Osteoblast (primary cell): ENCODE measurements around the gene EXOG. TPM values are rescaled to one million over a fixed set of nuclear protein-coding genes. Genes with fewer than 3 reads are reported as not detected.

Experiments used
- DNase-seq: peaks from one replicate; pipeline ENCODE4 v3.0.0; 2011; ENCODE audit warnings: low spot score, mixed read lengths; ENCODE audit not compliant: insufficient read length; ENCODE audit errors: missing footprints
- H2AFZ ChIP-seq: 2 replicates; pipeline ENCODE4 v1.6.0; 2011; ENCODE audit warnings: mild to moderate bottlenecking, low read length
- H3K27ac ChIP-seq: 2 replicates; pipeline ENCODE4 v1.5.1; 2011; ENCODE audit warnings: mild to moderate bottlenecking, low read depth, low read length, moderate library complexity
- H3K27me3 ChIP-seq: 2 replicates; pipeline ENCODE4 v1.6.0; 2012; ENCODE audit warnings: mild to moderate bottlenecking, control low read depth, inconsistent platforms, low read length, moderate library complexity; ENCODE audit not compliant: insufficient read depth
- H3K36me3 ChIP-seq: 2 replicates; pipeline ENCODE4 v1.5.1; 2011; ENCODE audit warnings: mild to moderate bottlenecking, low read length, control low read depth, moderate library complexity; ENCODE audit not compliant: insufficient read depth
- H3K4me1 ChIP-seq: 2 replicates; pipeline ENCODE4 v1.5.1; 2011; ENCODE audit warnings: mild to moderate bottlenecking, low read length, control low read depth, moderate library complexity; ENCODE audit not compliant: insufficient read depth
- H3K4me2 ChIP-seq: 2 replicates; pipeline ENCODE4 v1.6.0; 2011; ENCODE audit warnings: mild to moderate bottlenecking, low read length; ENCODE audit not compliant: insufficient read depth
- H3K4me3 ChIP-seq: fragments of 200-600 bp; sonication (generic); 3 replicates; pipeline ENCODE4 v1.5.1; 2012; ENCODE audit warnings: mild to moderate bottlenecking, low read length, inconsistent platforms; ENCODE audit not compliant: insufficient read depth
- H3K79me2 ChIP-seq: 2 replicates; pipeline ENCODE4 v1.6.0; 2012; ENCODE audit warnings: mild to moderate bottlenecking, low read length, control low read depth, inconsistent platforms; ENCODE audit not compliant: insufficient read depth
- H3K9me3 ChIP-seq: 2 replicates; pipeline ENCODE4 v1.5.1; 2011; ENCODE audit warnings: low read depth, low read length, control low read depth
- H4K20me1 ChIP-seq: 2 replicates; pipeline ENCODE4 v1.6.0; 2012; ENCODE audit warnings: mild to moderate bottlenecking, low read length, control low read depth; ENCODE audit not compliant: insufficient read depth
- total RNA-seq: library from RNA; depleted of rRNA; stranded (reverse); fragments of >200 nt; gene quantifications from 2 replicates; pipeline ENCODE4 v1.2.3, GENCODE V29; 2012
- TF ChIP-seq, protein P1 (sequence below): IDR thresholded peaks from 2 replicates; pipeline ENCODE4 v1.5.1; 2011; ENCODE audit warnings: mild to moderate bottlenecking, low read depth, low read length, moderate library complexity; ENCODE audit errors: extremely low read depth

The EXOG gene
- total RNA-seq, 1 donor = 14.5 TPM

GRCh38 chr3:38453075-38453912, 42.8 kb upstream of the EXOG start, which contains the start of gene ACVR2B:
Gene ACVR2B (plus strand): TSS chr3:38453890. CDS start chr3:38454323, 433 bp downstream.
- Histone ChIP-seq H2AFZ (peak within 1 kb of the TSS; percentile 32), H3K36me3 (no peaks in the 10 kb centered on the region), H3K4me1 (peaks cover 11% of the 10 kb centered on the region), H3K79me2 (peaks cover 4% of the 10 kb centered on the region), H3K4me3 (peak within 1 kb of the TSS; percentile 75), H4K20me1 (peaks cover 8% of the 10 kb centered on the region), H3K27me3 (no peaks in the 10 kb centered on the region), H3K9me3 (no peaks in the 10 kb centered on the region), H3K27ac (no peak within 1 kb of the TSS), H3K4me2 (peak within 1 kb of the TSS; percentile 90)
- TF ChIP-seq, protein P1, sequence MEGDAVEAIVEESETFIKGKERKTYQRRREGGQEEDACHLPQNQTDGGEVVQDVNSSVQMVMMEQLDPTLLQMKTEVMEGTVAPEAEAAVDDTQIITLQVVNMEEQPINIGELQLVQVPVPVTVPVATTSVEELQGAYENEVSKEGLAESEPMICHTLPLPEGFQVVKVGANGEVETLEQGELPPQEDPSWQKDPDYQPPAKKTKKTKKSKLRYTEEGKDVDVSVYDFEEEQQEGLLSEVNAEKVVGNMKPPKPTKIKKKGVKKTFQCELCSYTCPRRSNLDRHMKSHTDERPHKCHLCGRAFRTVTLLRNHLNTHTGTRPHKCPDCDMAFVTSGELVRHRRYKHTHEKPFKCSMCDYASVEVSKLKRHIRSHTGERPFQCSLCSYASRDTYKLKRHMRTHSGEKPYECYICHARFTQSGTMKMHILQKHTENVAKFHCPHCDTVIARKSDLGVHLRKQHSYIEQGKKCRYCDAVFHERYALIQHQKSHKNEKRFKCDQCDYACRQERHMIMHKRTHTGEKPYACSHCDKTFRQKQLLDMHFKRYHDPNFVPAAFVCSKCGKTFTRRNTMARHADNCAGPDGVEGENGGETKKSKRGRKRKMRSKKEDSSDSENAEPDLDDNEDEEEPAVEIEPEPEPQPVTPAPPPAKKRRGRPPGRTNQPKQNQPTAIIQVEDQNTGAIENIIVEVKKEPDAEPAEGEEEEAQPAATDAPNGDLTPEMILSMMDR = no peak
- peak; percentile 97 for DNase-seq

DNA sequence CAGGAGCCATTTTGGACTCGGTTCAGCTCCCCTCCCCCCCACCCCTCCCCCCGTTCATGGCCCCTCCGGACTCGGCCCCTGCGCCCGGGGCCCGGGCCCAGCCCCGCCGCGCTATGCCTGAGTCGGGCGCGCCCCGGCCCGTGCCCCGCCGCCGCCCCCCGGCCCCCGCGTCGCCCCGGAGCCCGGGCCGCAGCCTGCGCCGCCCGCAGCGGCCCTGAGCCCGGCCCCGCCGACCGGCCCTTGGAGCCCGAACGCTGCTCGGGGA, 42.3 kb upstream of the EXOG start:
- Histone ChIP-seq H3K4me2 (peak overlapping the region; percentile 90), H2AFZ (no peak overlapping the region), H4K20me1 (peaks cover 8% of the 10 kb centered on the region), H3K9me3 (no peaks in the 10 kb centered on the region), H3K79me2 (peaks cover 4% of the 10 kb centered on the region), H3K4me3 (peak overlapping the region; percentile 75), H3K27ac (no peak overlapping the region), H3K36me3 (no peaks in the 10 kb centered on the region), H3K27me3 (no peaks in the 10 kb centered on the region), H3K4me1 (peaks cover 15% of the 10 kb centered on the region)
- TF ChIP-seq, protein P1 = no peak
- peak; percentile 96 for DNase-seq

GRCh38 chr3:38454178-38454883, 41.8 kb upstream of the EXOG start:
- peak overlapping the region; percentile 75 for H3K4me3 ChIP-seq
- peak; percentile 91 for DNase-seq
- no peak overlapping the region for H3K27ac ChIP-seq

More at GRCh38 chr3:38454178-38454883, 41.8 kb upstream of the EXOG start:
- peaks cover 8% of the 10 kb centered on the region for H4K20me1 ChIP-seq
- H3K4me1 ChIP-seq = peaks cover 20% of the 10 kb centered on the region
- H3K27me3 ChIP-seq = no peaks in the 10 kb centered on the region
- peak overlapping the region; percentile 90 for H3K4me2 ChIP-seq
- no peaks in the 10 kb centered on the region for H3K36me3 ChIP-seq
- H2AFZ ChIP-seq = no peak overlapping the region
- TF ChIP-seq, protein P1 = no peak
- H3K79me2 ChIP-seq = peaks cover 4% of the 10 kb centered on the region
- no peaks in the 10 kb centered on the region for H3K9me3 ChIP-seq
